Osteocyte (in vitro differentiated cells): ENCODE data around the gene PPP1R13L. TPM values are rescaled to one million over a fixed set of nuclear protein-coding genes. Genes with fewer than 3 reads are reported as not detected.

ENCODE experiments used
- DNase-seq: peaks from one replicate; pipeline ENCODE4 v3.0.0; 2021; ENCODE audit warnings: mixed read lengths; ENCODE audit not compliant: unreplicated experiment; ENCODE audit errors: extremely low spot score
- H3K27ac Mint-ChIP-seq: one replicate; pipeline ENCODE4 v1.8.0; 2021; ENCODE audit warnings: mild to moderate bottlenecking, mixed read lengths; ENCODE audit not compliant: unreplicated experiment
- H3K27me3 Mint-ChIP-seq: one replicate; pipeline ENCODE4 v1.8.0; 2021; ENCODE audit warnings: mixed read lengths; ENCODE audit not compliant: unreplicated experiment
- H3K36me3 Mint-ChIP-seq: one replicate; pipeline ENCODE4 v1.8.0; 2021; ENCODE audit warnings: mixed read lengths; ENCODE audit not compliant: unreplicated experiment
- H3K4me1 Mint-ChIP-seq: one replicate; pipeline ENCODE4 v1.8.0; 2021; ENCODE audit warnings: mixed read lengths; ENCODE audit not compliant: unreplicated experiment
- H3K4me3 Mint-ChIP-seq: one replicate; pipeline ENCODE4 v1.8.0; 2021; ENCODE audit warnings: mild to moderate bottlenecking, moderate library complexity, mixed read lengths; ENCODE audit not compliant: unreplicated experiment
- H3K9me3 Mint-ChIP-seq: one replicate; pipeline ENCODE4 v1.8.0; 2021; ENCODE audit warnings: mixed read lengths; ENCODE audit not compliant: unreplicated experiment
- CTCF ChIP-seq: fragments of 200-600 bp; sonication (generic); IDR thresholded peaks from 2 replicates; pipeline ENCODE4 v1.5.0; 2021; ENCODE audit warnings: antibody characterized with exemption, mild to moderate bottlenecking, moderate library complexity
- total RNA-seq: library from RNA; stranded (reverse); gene quantifications from 2 replicates; pipeline ENCODE4 v1.2.1, GENCODE V29; 2021

Gene PPP1R13L
- total RNA-seq, 1 donor from 2014 or later = 53.5 TPM

GRCh38 chr19:45356760-45357444, 48.0 kb downstream of the PPP1R13L start:
- H3K27me3 Mint-ChIP-seq = no peaks in the 10 kb centered on the region
- no peaks in the 10 kb centered on the region for H3K9me3 Mint-ChIP-seq
- H3K27ac Mint-ChIP-seq = no peak overlapping the region
- no peak for DNase-seq
- TF ChIP-seq CTCF = no peak
- no peaks in the 10 kb centered on the region for H3K4me1 Mint-ChIP-seq
- peaks cover 29% of the 10 kb centered on the region for H3K36me3 Mint-ChIP-seq
- no peak overlapping the region for H3K4me3 Mint-ChIP-seq

GRCh38 chr19:45355910-45356309, 49.0 kb downstream of the PPP1R13L start:
- no peak for TF ChIP-seq CTCF
- H3K27me3 Mint-ChIP-seq = no peaks in the 10 kb centered on the region
- peaks cover 25% of the 10 kb centered on the region for H3K36me3 Mint-ChIP-seq
- no peak overlapping the region for H3K4me3 Mint-ChIP-seq
- no peak for DNase-seq
- H3K9me3 Mint-ChIP-seq = no peaks in the 10 kb centered on the region
- no peak overlapping the region for H3K27ac Mint-ChIP-seq
- no peaks in the 10 kb centered on the region for H3K4me1 Mint-ChIP-seq

- Mint-ChIP-seq H3K36me3 (peaks cover 25% of the 10 kb centered on the region), H3K27ac (no peak overlapping the region)
Observed at GRCh38 chr19:45355402-45355801, 49.5 kb downstream of the PPP1R13L start.

GRCh38 chr19:45354241-45354842, 50.5 kb downstream of the PPP1R13L start:
- TF ChIP-seq CTCF = no peak
- no peaks in the 10 kb centered on the region for H3K9me3 Mint-ChIP-seq
- H3K27ac Mint-ChIP-seq = no peak overlapping the region
- no peaks in the 10 kb centered on the region for H3K27me3 Mint-ChIP-seq
- peaks cover 26% of the 10 kb centered on the region for H3K36me3 Mint-ChIP-seq
- no peaks in the 10 kb centered on the region for H3K4me1 Mint-ChIP-seq
- no peak overlapping the region for H3K4me3 Mint-ChIP-seq
- DNase-seq = no peak

More at GRCh38 chr19:45355402-45355801, 49.5 kb downstream of the PPP1R13L start:
- H3K4me3 Mint-ChIP-seq = no peak overlapping the region
- no peak for DNase-seq
- no peak for TF ChIP-seq CTCF
- no peaks in the 10 kb centered on the region for H3K9me3 Mint-ChIP-seq
- H3K4me1 Mint-ChIP-seq = no peaks in the 10 kb centered on the region
- no peaks in the 10 kb centered on the region for H3K27me3 Mint-ChIP-seq

- DNase-seq = no peak
- Mint-ChIP-seq H3K36me3 (peaks cover 22% of the 10 kb centered on the region), H3K9me3 (no peaks in the 10 kb centered on the region), H3K27ac (no peak overlapping the region), H3K4me3 (no peak overlapping the region), H3K27me3 (no peaks in the 10 kb centered on the region), H3K4me1 (no peaks in the 10 kb centered on the region)
- TF ChIP-seq CTCF = no peak
Observed at GRCh38 chr19:45352914-45353796, 51.7 kb downstream of the PPP1R13L start.
